Measurements from ENCODE around the gene CTNNA3.
"Not testable (repeated sequence)": the region's sequence is repeated elsewhere in the genome, so short reads cannot be mapped to it uniquely, and the experiment has no call there.

CTNNA3 gene

DNA sequence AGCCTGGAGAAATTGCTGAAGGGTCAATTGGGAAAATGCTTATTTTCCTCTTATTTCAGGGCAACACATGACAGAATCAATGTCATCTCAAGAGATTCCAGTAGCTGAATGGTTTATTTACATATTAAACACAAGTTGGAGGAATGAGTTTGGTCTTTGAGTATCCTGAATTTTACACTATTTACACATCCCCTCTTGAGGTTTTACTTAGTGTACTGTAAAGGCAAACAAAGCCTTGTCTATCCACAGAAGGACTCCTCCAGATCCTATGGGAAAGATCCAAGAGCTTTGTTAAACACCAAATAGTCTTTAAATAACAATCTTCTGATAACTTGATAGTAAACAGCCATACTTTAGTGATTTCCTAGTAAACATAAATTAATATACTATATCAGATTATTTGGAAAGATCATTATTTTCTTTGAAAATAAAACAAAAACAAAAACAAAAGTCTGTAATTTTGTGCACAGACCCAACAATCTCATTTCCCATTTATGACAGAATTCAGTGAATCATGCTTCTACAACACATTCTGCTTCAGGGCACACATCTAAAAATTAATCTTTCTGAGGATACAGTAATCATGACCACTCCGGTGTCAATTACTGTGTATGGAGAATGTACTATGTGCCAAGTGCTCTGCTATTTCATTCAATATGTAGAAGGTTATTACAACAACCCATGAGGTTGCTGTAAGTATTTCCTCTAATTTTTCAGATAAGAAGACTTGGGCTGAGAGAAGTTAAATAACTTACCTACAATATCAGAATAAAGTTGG lies 1345.2 kb downstream of the CTNNA3 start:
- DNase-seq, result no peak

DNA sequence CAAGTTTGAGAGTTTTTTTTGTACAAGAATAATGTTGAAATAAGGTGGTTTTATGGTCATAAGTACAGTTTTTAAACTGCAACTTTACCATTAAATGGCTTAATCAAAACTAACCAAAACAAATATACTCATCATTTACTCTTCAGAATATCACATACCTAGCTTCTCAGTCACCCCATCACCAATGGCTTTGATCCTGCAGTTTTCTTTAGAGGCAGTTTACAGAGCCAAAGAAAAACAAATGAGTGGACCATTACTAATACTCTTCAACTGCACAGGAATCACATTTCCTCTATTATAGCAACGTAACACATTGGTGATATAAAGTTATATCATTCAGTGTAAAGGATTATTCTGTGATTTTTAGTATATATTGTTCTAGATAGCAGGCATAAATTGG lies 1346.3 kb downstream of the CTNNA3 start:
- no peak for DNase-seq

DNA sequence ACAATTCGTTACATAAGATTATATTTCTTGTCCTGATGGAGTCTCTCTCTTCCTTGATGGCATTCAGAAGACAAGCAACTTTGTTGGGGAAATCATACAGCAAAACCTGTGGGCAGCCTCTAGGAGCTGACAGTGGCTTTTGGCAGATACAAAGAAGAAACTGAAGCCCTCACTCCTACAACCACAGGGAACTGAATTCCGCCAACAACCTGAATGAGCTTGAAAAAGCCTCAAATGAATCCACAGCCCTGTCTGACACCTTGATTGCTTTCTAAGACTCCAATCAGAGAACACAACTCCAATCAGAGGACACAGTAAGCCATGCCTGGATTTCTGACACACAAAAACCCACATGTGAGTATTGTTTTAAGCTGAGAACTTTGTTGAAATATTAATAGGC lies 1346.9 kb downstream of the CTNNA3 start:
- no peak for DNase-seq

DNA sequence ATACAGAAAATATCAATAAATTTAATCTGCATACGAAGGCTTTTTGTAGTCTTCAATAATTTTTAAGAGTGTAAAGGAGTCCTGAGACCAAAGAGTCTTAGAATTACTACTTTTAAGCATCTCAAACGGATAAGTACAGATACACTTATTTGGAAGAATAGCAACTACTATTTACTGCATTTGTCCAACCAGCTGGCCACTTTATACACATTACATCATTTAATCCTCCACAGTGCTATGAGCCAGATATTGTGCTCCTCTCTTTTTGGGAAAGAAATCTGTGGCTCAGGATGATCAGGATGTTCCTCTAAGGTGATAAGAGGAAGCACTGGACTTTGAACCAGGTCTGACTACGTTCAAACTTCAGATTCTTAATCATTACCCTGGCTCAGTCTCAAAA lies 1358.8 kb downstream of the CTNNA3 start:
- DNase-seq, result no peak

DNA sequence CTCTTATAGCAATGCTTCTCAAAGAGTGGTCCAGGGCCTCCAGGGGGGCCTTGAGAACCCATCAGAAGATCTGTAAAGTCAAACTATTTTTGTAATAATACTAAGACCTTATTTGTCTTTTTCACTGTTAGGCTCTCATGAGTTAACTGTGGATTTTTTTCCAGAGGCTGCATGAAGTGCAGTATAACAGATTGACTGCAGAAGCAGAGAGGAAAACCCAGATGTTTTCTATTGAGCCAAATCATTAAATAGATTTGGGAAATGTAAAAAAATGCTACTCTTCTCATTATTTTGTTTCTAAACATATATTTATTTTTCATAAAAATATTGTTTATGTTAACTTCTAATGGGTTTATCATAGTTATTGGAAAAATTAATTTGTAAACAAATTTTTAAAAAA lies 1359.2 kb downstream of the CTNNA3 start:
- DNase-seq, result no peak

DNA sequence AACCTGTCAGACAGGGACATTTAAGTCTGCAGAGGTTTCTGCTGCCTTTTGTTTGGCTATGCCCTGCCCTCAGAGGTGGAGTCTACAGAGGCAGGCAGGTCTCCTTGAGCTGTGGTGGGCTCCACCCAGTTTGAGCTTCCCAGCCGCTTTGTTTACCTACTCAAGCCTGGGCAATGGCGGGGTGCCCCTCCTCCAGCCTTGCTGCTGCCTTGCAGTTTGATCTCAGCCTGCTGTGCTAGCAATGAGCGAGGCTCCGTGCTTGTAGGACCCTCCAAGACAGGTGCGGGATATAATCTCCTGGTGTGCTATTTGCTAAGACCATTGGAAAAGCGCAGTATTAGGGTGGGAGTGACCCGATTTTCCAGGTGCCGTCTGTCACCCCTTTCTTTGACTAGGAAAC lies 1360.2 kb downstream of the CTNNA3 start:
- DNase-seq, result not testable (repeated sequence)

DNA sequence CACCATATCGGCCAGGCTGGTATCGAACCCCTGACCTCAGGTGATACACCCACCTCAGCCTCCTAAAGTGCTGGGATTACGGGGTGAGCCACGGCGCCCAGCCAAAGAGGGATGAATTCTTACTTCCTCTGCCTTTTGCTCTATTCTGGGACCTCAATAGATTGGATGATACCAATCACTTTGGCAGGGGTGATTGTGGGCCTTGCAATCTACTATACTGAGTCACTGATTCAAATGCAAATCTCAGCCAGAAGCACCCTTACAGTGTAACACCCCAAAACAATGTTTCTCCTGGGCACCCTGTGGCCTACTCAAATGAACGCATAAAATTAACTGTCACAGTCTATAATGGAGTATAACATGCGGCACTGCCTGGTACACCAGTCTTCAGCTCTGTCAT lies 1366.8 kb downstream of the CTNNA3 start:
- DNase-seq, result no peak

DNA sequence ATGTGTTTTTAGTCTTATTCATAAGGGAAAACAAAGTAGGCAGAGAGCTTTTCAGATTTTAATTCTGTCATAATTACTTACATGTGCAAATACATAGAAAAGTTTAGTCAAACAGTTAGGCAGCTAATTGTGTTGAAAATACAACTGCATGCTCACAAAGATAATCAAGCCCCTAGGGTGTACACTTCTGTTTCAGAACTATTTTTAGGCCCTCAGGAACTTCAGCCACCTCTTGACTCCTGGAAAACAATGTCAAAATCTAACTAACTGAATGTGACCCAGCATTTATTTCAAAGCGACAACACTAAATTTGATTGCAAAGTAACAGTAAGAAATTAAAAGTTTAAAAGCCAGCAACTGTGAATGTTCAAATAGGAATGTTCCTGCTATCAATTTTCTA lies 1369.1 kb downstream of the CTNNA3 start:
- no peak for DNase-seq

DNA sequence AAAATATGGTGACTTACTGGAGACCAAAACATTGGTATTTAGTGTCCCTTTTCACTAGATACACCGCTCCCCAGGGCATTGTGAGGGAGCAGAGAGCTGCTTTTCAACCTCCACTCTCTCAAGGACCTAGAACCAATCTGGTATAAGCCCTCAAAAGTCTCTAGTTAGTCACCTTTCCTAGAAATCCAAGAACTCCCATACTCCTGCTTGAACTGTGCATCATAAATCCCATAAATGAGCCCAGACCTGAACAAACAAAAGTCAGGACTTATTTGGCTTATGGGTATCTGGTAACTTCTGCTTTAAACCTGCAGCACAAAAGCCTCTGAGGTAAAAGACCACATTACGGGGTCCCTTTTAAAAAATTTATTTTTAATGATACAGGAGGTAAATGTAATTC lies 1373.2 kb downstream of the CTNNA3 start:
- no peak for DNase-seq

DNA sequence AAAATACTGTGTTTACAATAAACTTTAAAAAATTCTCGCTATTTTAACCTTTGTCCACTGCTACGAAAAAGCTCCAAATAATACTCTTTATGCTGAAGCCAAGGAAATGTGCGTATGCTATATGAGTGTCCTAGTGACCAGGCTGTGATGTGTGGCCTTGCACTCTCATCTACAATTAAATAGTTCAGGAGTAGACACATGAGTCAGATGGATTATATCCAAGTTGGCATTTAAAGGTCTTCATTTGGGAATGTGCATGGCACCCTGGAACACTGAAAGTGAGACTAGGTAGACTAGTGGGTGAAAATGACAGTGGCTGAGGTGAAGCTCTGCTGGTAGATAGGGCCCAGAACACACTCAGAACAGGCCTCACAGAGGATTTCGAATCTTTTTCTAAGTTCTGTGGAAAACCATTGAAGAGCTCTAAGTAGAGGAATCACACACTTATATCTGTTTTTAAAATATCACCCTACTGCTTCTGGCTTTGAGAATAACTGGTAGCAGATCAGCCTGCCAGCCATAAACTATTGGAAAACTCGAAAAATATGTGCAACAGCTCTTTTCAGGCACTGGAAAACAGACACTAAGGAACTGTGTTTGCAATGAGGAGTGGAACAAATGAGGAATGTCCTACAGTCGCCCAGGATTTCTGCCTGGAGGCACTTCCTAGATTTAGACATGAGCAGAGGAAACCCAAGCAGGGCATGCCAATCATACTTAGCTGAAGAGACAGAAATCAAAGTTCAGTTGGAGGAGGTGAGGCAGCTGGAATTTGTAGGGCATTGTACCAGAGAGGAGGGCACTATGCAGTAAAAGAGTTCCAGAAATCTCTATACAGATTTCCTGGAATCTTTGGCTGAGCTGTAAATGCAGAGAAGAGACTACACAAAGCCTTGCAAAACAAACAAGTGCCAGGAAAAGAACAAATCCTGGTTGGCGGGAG lies 1374.0 kb downstream of the CTNNA3 start:
- DNase-seq, result no peak

DNA sequence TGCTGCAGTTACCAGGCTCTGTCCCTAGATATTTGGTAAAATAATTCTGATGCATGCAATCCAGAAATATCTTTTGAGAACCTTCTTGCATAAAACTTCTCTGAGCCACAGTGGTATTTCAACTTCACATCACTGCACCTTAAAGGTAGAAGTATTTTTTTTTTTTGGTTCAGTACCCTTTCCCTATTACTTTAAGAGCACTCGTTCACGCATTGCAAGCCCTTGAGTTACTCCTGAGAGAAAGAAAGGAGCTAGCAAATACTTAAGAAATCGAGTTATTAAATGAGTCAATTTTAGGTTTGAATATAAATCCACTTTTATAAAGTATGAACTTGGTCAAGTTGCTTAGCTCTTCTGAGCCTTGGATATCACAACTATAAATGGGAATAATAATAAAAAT lies 1377.2 kb downstream of the CTNNA3 start:
- DNase-seq, result no peak

DNA sequence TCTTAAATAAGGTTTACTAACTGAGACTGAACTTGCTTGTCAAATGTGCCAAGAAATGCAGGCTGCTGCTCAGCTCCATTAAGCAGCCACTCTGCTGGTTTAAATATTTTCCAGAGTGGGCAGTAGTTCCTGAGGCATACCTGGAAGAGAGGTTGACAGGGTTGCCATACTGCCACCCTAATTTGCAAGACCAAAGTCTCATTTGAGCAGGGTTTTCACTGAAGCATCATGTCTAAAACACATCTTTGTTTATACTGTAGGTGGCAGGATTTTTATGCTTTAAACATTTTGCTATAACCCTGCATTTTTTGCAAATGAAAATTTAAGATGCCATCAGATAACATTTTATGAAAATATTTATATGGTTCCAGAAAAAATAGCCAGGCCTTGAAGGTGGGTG lies 1388.2 kb downstream of the CTNNA3 start:
- DNase-seq, result no peak

DNA sequence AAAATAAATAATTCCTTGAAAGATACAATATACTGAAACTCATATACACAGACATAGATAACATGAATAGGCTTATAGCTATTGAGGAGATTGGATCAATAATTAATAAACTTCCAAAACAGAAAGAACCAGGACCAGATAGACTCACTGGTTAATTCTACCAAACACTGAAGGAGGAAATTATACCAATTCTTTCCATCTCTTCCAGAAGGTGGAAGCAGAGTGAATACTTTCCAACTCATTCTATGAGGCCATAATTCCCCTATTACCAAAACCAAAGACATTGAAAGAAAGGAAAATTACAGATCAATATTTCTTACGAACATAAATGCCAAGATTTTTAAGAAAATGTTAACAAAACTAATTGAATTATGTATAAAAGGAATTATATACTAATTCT lies 1394.9 kb downstream of the CTNNA3 start:
- DNase-seq, result no peak

DNA sequence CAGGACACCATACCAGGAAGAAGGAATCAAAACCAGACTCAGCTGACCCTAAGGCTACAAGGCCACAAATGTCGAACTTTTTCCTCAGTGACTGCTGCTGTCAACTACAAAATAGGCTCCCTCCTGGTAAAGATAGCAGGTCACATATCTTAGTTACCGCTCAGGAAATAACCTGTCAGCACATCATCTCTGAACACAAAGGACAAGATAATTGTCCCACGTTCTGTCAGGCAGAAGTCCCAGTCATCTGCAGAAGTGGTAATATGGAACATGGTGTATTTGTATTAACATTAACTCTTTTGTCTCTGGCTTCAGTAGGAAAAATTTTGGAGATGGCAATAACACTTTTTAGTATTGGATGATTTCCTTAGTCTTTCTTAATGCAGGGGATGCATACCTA lies 1400.4 kb downstream of the CTNNA3 start:
- DNase-seq, result no peak

DNA sequence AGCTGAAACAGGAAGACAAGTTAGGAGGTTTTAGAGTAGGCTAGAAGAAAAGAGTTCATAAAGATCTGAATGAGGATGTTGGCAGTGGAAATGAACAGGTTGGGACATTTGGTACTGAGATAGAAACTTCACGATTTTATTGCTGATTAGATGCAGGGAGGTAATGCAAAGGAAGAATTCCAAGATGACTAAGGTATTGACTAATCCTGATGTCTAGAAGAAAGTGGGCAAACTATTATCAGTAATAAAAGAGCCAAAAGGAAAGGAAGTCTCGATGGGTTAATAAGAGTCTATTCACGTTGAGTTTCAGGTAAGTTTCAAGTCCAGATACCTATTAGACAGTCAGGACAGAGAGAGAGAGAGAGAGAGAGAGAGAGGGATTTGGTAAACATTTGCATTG lies 1401.5 kb downstream of the CTNNA3 start:
- DNase-seq, result no peak

DNA sequence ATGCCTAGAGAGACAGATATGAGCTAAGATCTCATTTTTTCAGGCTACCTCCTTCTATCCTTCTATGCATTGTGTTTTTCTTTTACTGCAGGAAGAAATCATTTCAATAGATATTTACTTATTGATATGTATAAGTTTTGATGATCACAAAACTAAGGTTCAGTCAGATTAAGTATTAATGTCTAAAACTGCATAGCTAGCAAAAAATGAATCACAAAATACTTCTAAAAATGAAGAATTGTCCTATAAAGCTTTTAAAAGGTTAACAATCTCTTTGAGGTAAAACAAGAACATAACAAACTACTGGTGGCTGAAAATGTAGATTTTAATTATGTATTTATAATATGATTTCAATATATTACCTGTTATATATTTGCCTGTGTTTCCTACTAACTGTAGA lies 1403.1 kb downstream of the CTNNA3 start:
- no peak for DNase-seq

DNA sequence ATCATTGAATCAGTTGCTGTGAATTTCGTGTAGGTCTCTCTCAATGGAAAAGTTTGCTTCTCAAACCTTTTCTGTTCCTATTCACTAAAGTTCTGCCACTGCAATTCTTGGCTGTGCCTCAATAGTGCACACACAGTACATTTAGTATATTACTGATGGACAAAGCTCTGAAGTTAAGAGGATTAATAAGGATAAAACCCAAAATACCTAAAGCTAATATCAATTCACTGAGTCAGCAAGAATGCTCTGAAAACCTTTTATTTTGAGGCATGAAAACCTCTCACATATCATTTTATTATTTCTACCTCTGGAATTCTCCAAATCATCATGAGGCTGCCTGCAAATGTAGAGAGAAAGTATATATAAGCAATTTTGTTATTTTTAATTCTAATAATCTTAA lies 1403.5 kb downstream of the CTNNA3 start:
- no peak for DNase-seq

DNA sequence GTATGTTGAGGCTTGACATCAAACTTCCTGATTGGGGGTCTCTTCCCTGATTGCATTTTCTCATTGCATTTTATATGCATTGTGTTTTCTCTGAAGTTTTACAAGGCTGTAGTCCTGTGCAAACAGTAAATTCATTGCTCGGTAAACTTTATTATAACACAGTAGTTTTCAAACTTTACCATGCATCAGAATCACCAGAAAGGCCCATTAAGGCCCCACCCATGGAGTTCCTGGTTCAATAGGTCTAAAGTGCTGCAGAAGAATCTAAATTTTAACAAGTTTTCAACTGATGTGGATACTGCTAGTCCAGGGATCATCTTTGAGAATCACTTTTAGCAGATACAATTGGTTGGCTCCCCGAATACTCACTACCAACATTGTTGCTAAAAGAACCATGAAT lies 1404.9 kb downstream of the CTNNA3 start:
- DNase-seq, result no peak

DNA sequence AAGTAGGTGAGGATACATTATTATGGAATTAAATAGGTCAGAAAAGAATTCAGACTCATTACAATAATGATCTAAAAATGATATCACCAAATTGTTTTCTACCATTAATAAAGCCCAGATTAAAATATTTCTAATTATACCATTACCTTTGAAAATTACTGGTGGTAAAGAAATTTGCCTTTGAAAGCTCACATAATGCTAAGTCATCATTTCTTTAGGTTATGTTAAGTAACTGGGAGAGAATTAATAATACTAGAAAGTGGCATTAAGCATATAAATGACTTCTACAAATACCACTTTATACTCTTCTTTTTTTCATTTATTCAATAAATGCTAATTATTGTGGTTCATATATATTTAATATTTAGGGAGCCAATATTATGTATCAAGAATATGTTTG lies 1411.4 kb downstream of the CTNNA3 start:
- DNase-seq, result no peak

DNA sequence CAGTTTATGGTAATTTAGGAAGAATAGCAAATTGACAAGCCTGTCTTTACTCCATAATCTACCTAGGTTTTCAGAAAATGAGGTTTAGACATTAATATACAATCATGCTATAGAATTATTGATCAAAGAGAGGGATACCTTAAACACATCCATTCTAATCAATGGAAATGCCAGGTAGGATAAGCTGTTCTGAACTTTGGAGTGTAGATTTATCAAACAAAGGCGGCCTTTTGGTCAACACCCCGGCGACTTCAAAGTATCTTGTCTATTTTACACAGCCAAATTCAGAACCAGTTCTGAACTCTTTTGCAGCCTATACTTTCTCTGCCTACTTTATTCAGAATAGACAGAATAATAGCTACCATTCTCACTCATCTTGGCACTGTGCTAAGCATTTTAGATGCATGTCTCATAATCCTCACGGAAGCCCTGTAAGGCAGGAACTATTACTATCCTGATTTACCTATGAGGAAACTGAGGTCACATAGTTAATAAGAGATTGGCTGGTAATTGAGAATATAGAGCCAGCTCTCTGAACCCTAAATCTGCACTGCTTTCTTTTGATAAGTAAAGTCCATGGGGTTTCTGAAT lies 1412.0 kb downstream of the CTNNA3 start:
- DNase-seq, result no peak

DNA sequence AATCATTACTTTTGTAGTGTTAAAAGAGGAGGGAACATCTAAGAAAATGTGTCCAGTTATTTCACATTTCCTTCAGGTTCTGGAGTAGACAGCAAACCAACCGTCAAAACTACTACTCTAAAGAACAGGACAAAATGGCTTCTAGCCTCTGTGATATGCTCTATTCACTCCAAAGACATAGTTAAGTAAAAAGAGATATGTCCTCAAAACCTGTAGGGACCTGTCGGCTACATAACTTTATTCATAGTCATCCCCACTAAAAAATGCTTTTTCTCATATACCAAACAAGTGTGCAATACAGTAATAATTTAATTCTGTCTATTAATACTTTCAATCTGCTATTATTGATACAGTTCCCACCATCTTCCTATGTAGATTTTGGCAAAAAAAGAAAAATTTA lies 1412.9 kb downstream of the CTNNA3 start:
- no peak for DNase-seq

DNA sequence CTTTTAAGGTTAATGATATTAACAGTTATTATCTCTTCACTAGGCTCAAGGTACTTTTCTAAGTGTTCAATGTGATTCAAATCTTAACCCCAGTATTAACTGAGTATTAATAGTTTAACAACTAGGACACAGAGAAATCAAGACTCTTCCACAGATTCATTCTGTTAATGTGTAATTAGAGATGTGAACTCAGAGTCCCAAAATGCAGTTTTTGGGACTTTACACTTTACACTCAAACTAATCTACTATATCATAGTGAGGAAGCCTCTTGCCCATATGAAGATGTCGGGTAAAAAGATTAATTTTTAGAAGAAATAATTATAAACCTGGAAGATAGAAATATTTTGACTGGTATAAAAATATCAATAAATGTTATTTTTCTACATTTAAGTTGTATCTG lies 1414.7 kb downstream of the CTNNA3 start:
- DNase-seq, result no peak

DNA sequence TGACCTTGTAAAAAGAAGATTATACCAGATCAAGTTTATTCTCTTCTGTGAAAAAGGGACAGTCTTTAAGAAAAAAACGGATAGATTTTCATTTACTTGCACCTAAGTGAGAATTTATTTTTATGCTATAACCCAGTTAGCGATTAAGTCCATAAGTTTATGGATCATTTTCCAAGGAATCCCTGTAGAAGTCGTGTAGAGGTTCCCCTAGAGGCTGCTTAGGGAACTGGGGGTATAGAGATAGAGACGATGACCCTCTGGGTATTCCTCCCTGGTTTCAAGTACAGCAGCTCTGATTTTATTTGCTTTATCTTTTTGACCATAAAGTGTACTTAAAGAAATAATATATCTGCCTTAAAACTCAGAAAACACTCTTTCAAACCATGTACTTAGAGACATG lies 1418.5 kb downstream of the CTNNA3 start:
- DNase-seq, result no peak

DNA sequence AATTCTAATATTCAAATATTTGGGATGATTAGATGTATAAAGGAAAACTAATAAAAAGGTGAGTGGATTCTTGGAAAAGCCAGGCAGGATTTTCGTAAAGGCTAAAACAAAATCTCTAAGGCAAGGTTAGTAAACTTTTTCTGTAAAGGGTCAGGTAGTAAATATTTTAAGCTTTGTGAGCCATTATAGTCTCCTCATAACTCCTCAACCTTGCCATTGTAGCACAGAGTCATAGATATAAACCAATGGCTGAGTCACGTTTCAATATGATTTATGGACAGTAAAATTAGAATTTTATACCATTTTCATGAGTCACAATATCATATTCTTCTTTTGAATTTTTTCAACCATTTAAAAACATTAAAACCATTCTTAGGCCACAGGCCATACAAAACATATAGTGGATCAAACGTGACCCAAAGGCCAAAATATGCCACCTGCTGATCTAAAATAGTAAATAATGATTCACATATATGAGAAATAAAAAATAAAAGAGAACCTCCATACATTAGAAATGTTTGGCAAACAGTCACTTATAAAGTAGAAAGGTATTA lies 1422.0 kb downstream of the CTNNA3 start:
- DNase-seq, result no peak
